Measurements from ENCODE around the gene NPW.

NPW gene

GRCh38 chr16:2002406-2003230 is 17.0 kb upstream of the NPW start:
- no peak overlapping the region for H3K4me3 ChIP-seq (ENCODE audit: control insufficient read depth in 1 of 7, extremely low read depth in 1 of 7, insufficient read depth in 4 of 7, low read depth in 2 of 7, low read length in 6 of 7)
- peaks cover 0 to 76% (median 48%) of the 10 kb centered on the region in 4 experiments for H3K36me3 ChIP-seq (ENCODE audit: control insufficient read depth in 4 of 4, insufficient read depth in 4 of 4, low read length in 3 of 4)
- peaks cover 0 to 44% (median 40%) of the 10 kb centered on the region in 4 experiments for H3K4me1 ChIP-seq (ENCODE audit: control extremely low read depth in 1 of 4, control insufficient read depth in 4 of 4, insufficient read depth in 4 of 4, low read length in 3 of 4)
- no peak for DNase-seq
- H3K9me3 ChIP-seq (ENCODE audit: control extremely low read depth in 1 of 5, control insufficient read depth in 4 of 5, insufficient read depth in 2 of 5, low read depth in 1 of 5, low read length in 4 of 5): no peaks in the 10 kb centered on the region
- ChIA-PET CTCF (interaction anchor here (0.9 to 6.9 kb wide), 13 partner anchors 6 to 151 kb away, joined by 3 to 80 read pairs (median 6); partner anchors contain the start of genes RAB26 and TRAF7), POLR2A (interaction anchor here (1.7 to 3.4 kb wide), 2 partner anchors 38 to 152 kb away, joined by 5 to 15 read pairs; partner anchors contain the start of genes RPS2 and TRAF7)
- H3K27me3 ChIP-seq (replicated peaks in 2 of 5; ENCODE audit: control insufficient read depth in 4 of 5, insufficient read depth in 5 of 5, low read length in 4 of 5): no peaks in the 10 kb centered on the region
- 96% methylated on average over 46 of the region's 47 CpGs for WGBS (ENCODE audit: insufficient coverage)
- H3K27ac ChIP-seq (ENCODE audit: insufficient read depth in 1 of 2, low read depth in 1 of 2, low read length in 2 of 2, poor library complexity in 1 of 2, severe bottlenecking in 2 of 2): no peak overlapping the region

GRCh38 chr16:2003231-2003826 is 16.3 kb upstream of the NPW start:
- Histone ChIP-seq H3K9me3 (ENCODE audit: control extremely low read depth in 1 of 5, control insufficient read depth in 4 of 5, insufficient read depth in 2 of 5, low read depth in 1 of 5, low read length in 4 of 5) (no peaks in the 10 kb centered on the region), H3K4me1 (ENCODE audit: control extremely low read depth in 1 of 4, control insufficient read depth in 4 of 4, insufficient read depth in 4 of 4, low read length in 3 of 4) (peaks cover 0 to 51% (median 47%) of the 10 kb centered on the region in 4 experiments), H3K36me3 (ENCODE audit: control insufficient read depth in 4 of 4, insufficient read depth in 4 of 4, low read length in 3 of 4) (peaks cover 0 to 73% (median 42%) of the 10 kb centered on the region in 4 experiments), H3K27me3 (replicated peaks in 2 of 5; ENCODE audit: control insufficient read depth in 4 of 5, insufficient read depth in 5 of 5, low read length in 4 of 5) (no peaks in the 10 kb centered on the region), H3K4me3 (ENCODE audit: control insufficient read depth in 1 of 7, extremely low read depth in 1 of 7, insufficient read depth in 4 of 7, low read depth in 2 of 7, low read length in 6 of 7) (no peak overlapping the region), H3K27ac (ENCODE audit: insufficient read depth in 1 of 2, low read depth in 1 of 2, low read length in 2 of 2, poor library complexity in 1 of 2, severe bottlenecking in 2 of 2) (no peak overlapping the region)
- ChIA-PET POLR2A (interaction anchor here (1.7 to 3.4 kb wide), 2 partner anchors 39 to 151 kb away, joined by 5 to 15 read pairs; partner anchors contain the start of genes RPS2 and TRAF7), CTCF (interaction anchor here (0.7 to 6.9 kb wide), 18 partner anchors 7 to 150 kb away, joined by 3 to 80 read pairs (median 6); partner anchors contain the start of genes GFER, NTHL1, RAB26 and TRAF7)
- DNase-seq: no peak
- WGBS (ENCODE audit: insufficient coverage): 85% methylated on average over 5 of the region's 8 CpGs

DNA sequence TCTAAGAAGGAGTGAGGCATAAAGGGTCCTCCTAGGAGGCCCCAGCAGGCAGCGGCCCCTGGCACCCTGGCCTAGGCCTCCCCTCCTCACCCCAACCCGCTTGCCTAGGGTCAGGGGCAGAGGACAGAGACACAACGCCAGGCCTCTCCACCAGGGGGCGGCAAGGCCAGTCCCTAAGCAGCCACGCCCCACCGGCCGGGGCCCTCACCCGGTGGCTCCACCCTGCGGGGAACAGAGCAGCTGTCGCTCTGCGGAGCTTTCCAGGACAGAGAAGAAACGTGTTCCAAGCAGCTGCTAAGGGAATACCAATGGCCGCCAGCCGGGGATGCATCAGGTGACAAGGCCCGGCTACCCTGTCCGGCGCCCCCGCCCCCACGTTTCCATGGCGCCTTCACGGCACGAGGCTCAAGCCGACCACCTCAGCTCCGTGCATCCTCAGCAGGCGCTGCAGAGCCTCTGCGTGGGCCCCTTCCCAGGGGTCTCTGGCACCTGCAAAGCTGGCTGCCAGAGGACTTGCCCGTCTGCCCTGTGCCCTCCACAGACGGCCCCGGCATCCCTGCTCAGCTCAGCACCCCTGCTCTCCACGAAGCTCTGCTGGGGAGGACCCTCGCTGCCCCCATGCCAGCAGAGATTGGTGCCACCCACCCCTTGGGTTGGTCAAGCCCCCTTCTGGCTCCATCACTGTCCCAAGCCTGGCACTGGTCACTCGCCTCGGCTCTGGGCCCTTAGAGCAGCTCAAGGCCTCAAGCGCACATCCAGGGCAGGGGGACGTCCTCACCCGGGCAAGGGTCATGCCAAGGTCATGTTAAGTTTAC is 15.6 kb upstream of the NPW start:
- peak; percentile 87 to 92 (median 88) for DNase-seq
- H3K9me3 ChIP-seq (ENCODE audit: control extremely low read depth in 1 of 5, control insufficient read depth in 4 of 5, insufficient read depth in 2 of 5, low read depth in 1 of 5, low read length in 4 of 5): no peaks in the 10 kb centered on the region
- peak overlapping the region in 4 of 7 experiments; percentile 6 to 62 (median 44) for H3K4me3 ChIP-seq (ENCODE audit: control insufficient read depth in 1 of 7, extremely low read depth in 1 of 7, insufficient read depth in 4 of 7, low read depth in 2 of 7, low read length in 6 of 7)
- no peak overlapping the region for H3K27ac ChIP-seq (ENCODE audit: insufficient read depth in 1 of 2, low read depth in 1 of 2, low read length in 2 of 2, poor library complexity in 1 of 2, severe bottlenecking in 2 of 2)
- ChIA-PET POLR2A (interaction anchor here (1.7 to 3.4 kb wide), 2 partner anchors 39 to 150 kb away, joined by 5 to 15 read pairs; partner anchors contain the start of genes RPS2 and TRAF7), CTCF (interaction anchor here (0.7 to 6.9 kb wide), 29 partner anchors 8 to 512 kb away, joined by 3 to 80 read pairs (median 4); partner anchors contain the start of genes GFER, NOXO1, NPW and NTHL1)
- 39% methylated on average over 35 of the region's 36 CpGs for WGBS (ENCODE audit: insufficient coverage)
- no peaks in the 10 kb centered on the region for H3K27me3 ChIP-seq (replicated peaks in 2 of 5; ENCODE audit: control insufficient read depth in 4 of 5, insufficient read depth in 5 of 5, low read length in 4 of 5)
- H3K4me1 ChIP-seq (ENCODE audit: control extremely low read depth in 1 of 4, control insufficient read depth in 4 of 4, insufficient read depth in 4 of 4, low read length in 3 of 4): peaks cover 0 to 58% (median 52%) of the 10 kb centered on the region in 4 experiments
- H3K36me3 ChIP-seq (ENCODE audit: control insufficient read depth in 4 of 4, insufficient read depth in 4 of 4, low read length in 3 of 4): peaks cover 0 to 67% (median 37%) of the 10 kb centered on the region in 4 experiments

- Histone ChIP-seq H3K27me3 (replicated peaks in 2 of 5; ENCODE audit: control insufficient read depth in 4 of 5, insufficient read depth in 5 of 5, low read length in 4 of 5) (no peaks in the 10 kb centered on the region), H3K36me3 (ENCODE audit: control insufficient read depth in 4 of 4, insufficient read depth in 4 of 4, low read length in 3 of 4) (peaks cover 0 to 57% (median 32%) of the 10 kb centered on the region in 4 experiments), H3K27ac (ENCODE audit: insufficient read depth in 1 of 2, low read depth in 1 of 2, low read length in 2 of 2, poor library complexity in 1 of 2, severe bottlenecking in 2 of 2) (peak overlapping the region in 1 of 2 experiments; percentile 43), H3K4me3 (ENCODE audit: control insufficient read depth in 1 of 7, extremely low read depth in 1 of 7, insufficient read depth in 4 of 7, low read depth in 2 of 7, low read length in 6 of 7) (peak overlapping the region in 4 of 7 experiments; percentile 19 to 65 (median 48)), H3K9me3 (ENCODE audit: control extremely low read depth in 1 of 5, control insufficient read depth in 4 of 5, insufficient read depth in 2 of 5, low read depth in 1 of 5, low read length in 4 of 5) (no peaks in the 10 kb centered on the region), H3K4me1 (ENCODE audit: control extremely low read depth in 1 of 4, control insufficient read depth in 4 of 4, insufficient read depth in 4 of 4, low read length in 3 of 4) (peaks cover under 1 to 62% (median 55%) of the 10 kb centered on the region in 4 experiments)
- DNase-seq: no peak
- WGBS (ENCODE audit: insufficient coverage): 60% methylated on average over 28 of the region's 34 CpGs
- POLR2A ChIA-PET: interaction anchor here (3.4 kb wide), 1 partner anchor 150 kb away, joined by 15 read pairs; the partner anchor contains the start of gene TRAF7
- CTCF ChIA-PET: interaction anchor here (0.6 to 6.9 kb wide), 26 partner anchors 9 to 511 kb away, joined by 3 to 80 read pairs (median 4); partner anchors contain the start of genes GFER, NOXO1, NPW and NTHL1
Observed at GRCh38 chr16:2004795-2005517, 14.6 kb upstream of the NPW start.

DNA sequence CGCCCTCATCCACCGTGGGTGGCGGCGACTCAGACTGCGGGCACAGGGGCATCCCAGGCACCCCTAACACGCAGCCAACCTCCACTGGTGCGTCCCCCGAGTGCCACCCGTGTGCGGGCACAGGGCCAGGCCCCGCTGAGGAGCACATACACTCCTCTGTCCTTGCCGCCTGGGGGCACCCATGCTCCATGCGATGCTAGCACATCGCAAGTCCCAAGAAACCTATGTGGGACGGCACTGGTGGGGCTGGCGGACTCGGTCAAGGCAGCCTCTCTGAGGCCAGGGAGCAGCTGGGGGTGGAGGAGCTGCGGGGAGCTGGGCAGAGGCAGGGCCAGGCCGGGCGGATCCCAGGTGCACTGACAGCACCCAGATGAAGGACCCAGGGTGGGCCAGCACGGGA is 13.9 kb upstream of the NPW start:
- DNase-seq: peak; percentile 86 to 92 (median 91)
- 20% methylated on average over 13 of the region's 21 CpGs for WGBS (ENCODE audit: insufficient coverage)
- CTCF ChIA-PET: interaction anchor here (0.6 to 6.9 kb wide), 18 partner anchors 9 to 511 kb away, joined by 3 to 80 read pairs (median 4); partner anchors contain the start of genes NPW, RAB26 and TRAF7
- peak overlapping the region in 1 of 2 experiments; percentile 91 for H3K27ac ChIP-seq (ENCODE audit: insufficient read depth in 1 of 2, low read depth in 1 of 2, low read length in 2 of 2, poor library complexity in 1 of 2, severe bottlenecking in 2 of 2)
- H3K4me3 ChIP-seq (ENCODE audit: control insufficient read depth in 1 of 7, extremely low read depth in 1 of 7, insufficient read depth in 4 of 7, low read depth in 2 of 7, low read length in 6 of 7): peak overlapping the region in 4 of 7 experiments; percentile 19 to 65 (median 48)
- H3K9me3 ChIP-seq (ENCODE audit: control extremely low read depth in 1 of 5, control insufficient read depth in 4 of 5, insufficient read depth in 2 of 5, low read depth in 1 of 5, low read length in 4 of 5): no peaks in the 10 kb centered on the region
- POLR2A ChIA-PET: interaction anchor here (3.4 kb wide), 1 partner anchor 149 kb away, joined by 15 read pairs; the partner anchor contains the start of gene TRAF7
- peaks cover 0 to 51% (median 25%) of the 10 kb centered on the region in 4 experiments for H3K36me3 ChIP-seq (ENCODE audit: control insufficient read depth in 4 of 4, insufficient read depth in 4 of 4, low read length in 3 of 4)
- H3K4me1 ChIP-seq (ENCODE audit: control extremely low read depth in 1 of 4, control insufficient read depth in 4 of 4, insufficient read depth in 4 of 4, low read length in 3 of 4): peaks cover 7 to 69% (median 62%) of the 10 kb centered on the region in 4 experiments
- no peaks in the 10 kb centered on the region for H3K27me3 ChIP-seq (replicated peaks in 2 of 5; ENCODE audit: control insufficient read depth in 4 of 5, insufficient read depth in 5 of 5, low read length in 4 of 5)

Data from common myeloid progenitor, CD34-positive (primary cell).